Activated CD4-positive, alpha-beta T cell treated with anti-CD3 and anti-CD28 coated beads, Interleukin-2, Interleukin-6, amounts not matched to agents 100 ng/mL and 50 ng/mL, durations not matched to agents 16 hours and 8 hours (primary cell): ENCODE results near the gene RPP38.
A peak's percentile ranks its signal among the peaks of the same experiment; 100 is the strongest.

ENCODE experiments used
- DNase-seq: peaks from one replicate; pipeline ENCODE4 v3.0.0-alpha.2; 2020

The RPP38 gene

GRCh38 chr10:15113766-15114165, 16.6 kb downstream of the RPP38 start:
- DNase-seq, result no peak

GRCh38 chr10:15116225-15116624, 19.1 kb downstream of the RPP38 start:
- no peak for DNase-seq

GRCh38 chr10:15118615-15119014, 21.5 kb downstream of the RPP38 start:
- no peak for DNase-seq

GRCh38 chr10:15120523-15120922, 23.4 kb downstream of the RPP38 start:
- DNase-seq, result no peak

- no peak for DNase-seq
Measured at GRCh38 chr10:15121707-15122106, 24.6 kb downstream of the RPP38 start.

GRCh38 chr10:15122477-15123030, 25.4 kb downstream of the RPP38 start:
- DNase-seq, result peak; percentile 46

- peak; percentile 68 for DNase-seq
Measured at GRCh38 chr10:15123749-15124184, 26.6 kb downstream of the RPP38 start.

GRCh38 chr10:15124190-15124589, 27.0 kb downstream of the RPP38 start:
- no peak for DNase-seq

- no peak for DNase-seq
Measured at GRCh38 chr10:15124908-15125307, 27.8 kb downstream of the RPP38 start.

- DNase-seq, result no peak
Measured at GRCh38 chr10:15131330-15131729, 34.2 kb downstream of the RPP38 start.

- DNase-seq, result no peak
Measured at GRCh38 chr10:15136129-15137035, 39.2 kb downstream of the RPP38 start.

GRCh38 chr10:15137036-15137359, 39.8 kb downstream of the RPP38 start:
- DNase-seq, result no peak

- DNase-seq, result no peak
Measured at GRCh38 chr10:15137636-15138035, 40.5 kb downstream of the RPP38 start.

- DNase-seq, result no peak
Measured at GRCh38 chr10:15140698-15141097, 43.5 kb downstream of the RPP38 start.

GRCh38 chr10:15141136-15142054, 44.2 kb downstream of the RPP38 start:
- peak; percentile 22 for DNase-seq

GRCh38 chr10:15144788-15145187, 47.6 kb downstream of the RPP38 start:
- DNase-seq, result no peak

GRCh38 chr10:15146366-15146765, 49.2 kb downstream of the RPP38 start:
- DNase-seq, result no peak

- no peak for DNase-seq
Measured at GRCh38 chr10:15147594-15148392, 50.6 kb downstream of the RPP38 start.

- DNase-seq, result no peak
Measured at GRCh38 chr10:15149042-15149771, 52.1 kb downstream of the RPP38 start.

- no peak for DNase-seq
Measured at GRCh38 chr10:15150563-15150962, 53.4 kb downstream of the RPP38 start.

GRCh38 chr10:15152556-15152955, 55.4 kb downstream of the RPP38 start:
- DNase-seq, result no peak
